H9 (cell line): ENCODE measurements around the gene FAM227B. TPM values are rescaled to one million over a fixed set of nuclear protein-coding genes. Genes with fewer than 3 reads are reported as not detected.
"Not testable (repeated sequence)": the region's sequence is repeated elsewhere in the genome, so short reads cannot be mapped to it uniquely, and the experiment has no call there.

ENCODE experiments used
- DNase-seq: peaks from one replicate; pipeline ENCODE4 v3.0.0-alpha.2; 2017
- H2AFZ ChIP-seq: one replicate; pipeline ENCODE4 v1.6.1; 2013; ENCODE audit warnings: mild to moderate bottlenecking, low read length, control low read depth, moderate library complexity
- H2AK5ac ChIP-seq: 2 replicates; pipeline ENCODE4 v1.6.1; 2013; ENCODE audit warnings: low read length, control low read depth, mixed read lengths; ENCODE audit not compliant: insufficient read length
- H2BK120ac ChIP-seq: one replicate; pipeline ENCODE4 v1.6.1; 2013; ENCODE audit warnings: low read depth, mild to moderate bottlenecking, low read length, control low read depth, inconsistent platforms; ENCODE audit not compliant: poor library complexity, severe bottlenecking
- H2BK12ac ChIP-seq: 2 replicates; pipeline ENCODE4 v1.6.1; 2013; ENCODE audit warnings: low read length, control low read depth, mixed read lengths, low read depth; ENCODE audit not compliant: insufficient read length
- H2BK15ac ChIP-seq: 2 replicates; pipeline ENCODE4 v1.6.1; 2013; ENCODE audit warnings: low read depth, low read length, control low read depth
- H2BK20ac ChIP-seq: one replicate; pipeline ENCODE4 v1.6.1; 2013; ENCODE audit warnings: low read depth, mild to moderate bottlenecking, low read length, control low read depth, inconsistent platforms; ENCODE audit not compliant: poor library complexity, severe bottlenecking
- H2BK5ac ChIP-seq: 2 replicates; pipeline ENCODE4 v1.6.1; 2013; ENCODE audit warnings: low read length, control low read depth, mixed read lengths; ENCODE audit not compliant: insufficient read length
- H3K14ac ChIP-seq: 2 replicates; pipeline ENCODE4 v1.6.1; 2013; ENCODE audit warnings: low read length, control low read depth; ENCODE audit not compliant: insufficient read depth
- H3K18ac ChIP-seq: 2 replicates; pipeline ENCODE4 v1.6.1; 2013; ENCODE audit warnings: low read depth, mild to moderate bottlenecking, mixed read lengths, low read length, control low read depth; ENCODE audit not compliant: insufficient read length
- H3K23ac ChIP-seq: 2 replicates; pipeline ENCODE4 v1.6.1; 2013; ENCODE audit warnings: low read length, control low read depth, mixed read lengths, low read depth; ENCODE audit not compliant: insufficient read length
- H3K23me2 ChIP-seq: 2 replicates; pipeline ENCODE4 v1.6.1; 2013; ENCODE audit warnings: low read depth, mild to moderate bottlenecking, mixed read lengths, low read length, control low read depth; ENCODE audit not compliant: insufficient read length, poor library complexity, severe bottlenecking
- H3K27ac ChIP-seq: 2 replicates; pipeline ENCODE4 v1.5.1; 2013; ENCODE audit warnings: low read length, control low read depth, mixed read lengths, low read depth; ENCODE audit not compliant: insufficient read length
- H3K27me3 ChIP-seq: 2 replicates; pipeline ENCODE4 v1.6.1; 2013; ENCODE audit warnings: low read length, control low read depth, inconsistent platforms; ENCODE audit not compliant: insufficient read depth
- H3K4ac ChIP-seq: 2 replicates; pipeline ENCODE4 v1.6.1; 2013; ENCODE audit warnings: low read depth, mild to moderate bottlenecking, control low read depth, inconsistent platforms, low read length, moderate library complexity
- H3K4me1 ChIP-seq: 2 replicates; pipeline ENCODE4 v1.6.1; 2013; ENCODE audit warnings: low read length, control low read depth, inconsistent platforms; ENCODE audit not compliant: insufficient read depth
- H3K4me2 ChIP-seq: 2 replicates; pipeline ENCODE4 v1.6.1; 2013; ENCODE audit warnings: low read length, control low read depth, mixed read lengths; ENCODE audit not compliant: insufficient read length, insufficient read depth
- H3K56ac ChIP-seq: 2 replicates; pipeline ENCODE4 v1.6.1; 2013; ENCODE audit warnings: low read depth, mild to moderate bottlenecking, mixed read lengths, low read length, control low read depth; ENCODE audit not compliant: insufficient read length
- H3K79me1 ChIP-seq: 2 replicates; pipeline ENCODE4 v1.6.1; 2013; ENCODE audit warnings: low read depth, mild to moderate bottlenecking, moderate library complexity, low read length, control low read depth, inconsistent platforms; ENCODE audit not compliant: insufficient read depth, poor library complexity, severe bottlenecking
- H3K79me2 ChIP-seq: 2 replicates; pipeline ENCODE4 v1.6.1; 2013; ENCODE audit warnings: low read length, control low read depth, inconsistent platforms; ENCODE audit not compliant: insufficient read depth
- H3K9ac ChIP-seq: 2 replicates; pipeline ENCODE4 v1.6.1; 2013; ENCODE audit warnings: low read length, control low read depth, mixed read lengths; ENCODE audit not compliant: insufficient read length; ENCODE audit errors: extremely low read depth
- H3K9me3 ChIP-seq: one replicate; pipeline ENCODE4 v1.6.1; 2013; ENCODE audit warnings: low read depth, low read length, inconsistent platforms; ENCODE audit not compliant: control insufficient read depth
- H3T11ph ChIP-seq: one replicate; pipeline ENCODE4 v1.6.1; 2013; ENCODE audit warnings: mild to moderate bottlenecking, low read length, control low read depth, inconsistent platforms
- H4K20me1 ChIP-seq: one replicate; pipeline ENCODE4 v1.6.1; 2013; ENCODE audit not compliant: control insufficient read depth, insufficient read length, insufficient read depth
- H4K5ac ChIP-seq: 2 replicates; pipeline ENCODE4 v1.6.1; 2013; ENCODE audit warnings: low read depth, mild to moderate bottlenecking, mixed read lengths, low read length, control low read depth; ENCODE audit not compliant: insufficient read length
- H4K8ac ChIP-seq: replicated peaks from 2 replicates; pipeline ENCODE4 v1.6.1; 2013; ENCODE audit warnings: low read length, control low read depth, mixed read lengths, low read depth; ENCODE audit not compliant: insufficient read length
- H4K91ac ChIP-seq: 2 replicates; pipeline ENCODE4 v1.6.1; 2013; ENCODE audit warnings: low read depth, mild to moderate bottlenecking, moderate library complexity, mixed read lengths, low read length, control low read depth; ENCODE audit not compliant: insufficient read length
- H3K27ac Mint-ChIP-seq, 3 experiments: 2 replicates in 2 of 3; 3 replicates in 1 of 3; pipeline ENCODE4 v1.8.0; 2020 to 2021; ENCODE audit warnings: mixed read lengths in 3 of 3, mild to moderate bottlenecking in 1 of 3, moderate library complexity in 1 of 3
- H3K27me3 Mint-ChIP-seq: 2 replicates; pipeline ENCODE4 v1.8.0; 2021; ENCODE audit warnings: low read depth, mild to moderate bottlenecking, moderate library complexity, mixed read lengths
- H3K36me3 Mint-ChIP-seq, 3 experiments: 2 replicates in 2 of 3; 3 replicates in 1 of 3; pipeline ENCODE4 v1.8.0; 2020 to 2021; ENCODE audit warnings: low read depth in 3 of 3, mixed read lengths in 3 of 3; ENCODE audit not compliant: insufficient read depth in 1 of 3
- H3K4me1 Mint-ChIP-seq, 2 experiments: 2 replicates each; pipeline ENCODE4 v1.8.0; 2020; ENCODE audit warnings: mixed read lengths in 2 of 2
- H3K4me3 Mint-ChIP-seq, 2 experiments: 2 replicates in 1 of 2; 3 replicates in 1 of 2; pipeline ENCODE4 v1.8.0; 2020 to 2021; ENCODE audit warnings: mild to moderate bottlenecking in 2 of 2, mixed read lengths in 2 of 2, moderate library complexity in 1 of 2
- H3K9me3 Mint-ChIP-seq, 2 experiments: 2 replicates in 1 of 2; 3 replicates in 1 of 2; pipeline ENCODE4 v1.8.0; 2020; ENCODE audit warnings: mild to moderate bottlenecking in 2 of 2, mixed read lengths in 2 of 2, moderate library complexity in 1 of 2
- CTCF ChIP-seq: fragments of 200-600 bp; sonication (generic); conservative IDR thresholded peaks from 3 replicates; pipeline ENCODE4 v1.8.0; 2021; ENCODE audit warnings: antibody characterized with exemption, mild to moderate bottlenecking
- WGBS: extraction: QIAGEN DNeasy Blood & Tissue Kit; methylation state at CpG from one replicate; pipeline ENCODE4 v1.1.7; 2013; ENCODE audit warnings: missing lambda C conversion rate, low lambda C conversion rate, mixed read lengths; ENCODE audit not compliant: insufficient read length; ENCODE audit errors: extremely low coverage; 5-methylcytosine and 5-hydroxymethylcytosine counted together
- total RNA-seq: library from RNA; stranded (reverse); gene quantifications from 2 replicates; pipeline ENCODE4 v1.2.1, GENCODE V29; 2021

The FAM227B gene
- total RNA-seq, 1 experiment from 2014 or later, result 5.5 TPM

- H3K27me3 ChIP-seq, result no peaks in the 10 kb centered on the region
- no peak overlapping the region for H3K14ac ChIP-seq
- no peak overlapping the region for H3K23ac ChIP-seq
- Mint-ChIP-seq H3K9me3 (peaks cover 0 to 3% of the 10 kb centered on the region in 2 experiments; a peak in 1 of 5 replicates), H3K27ac (no peak overlapping the region), H3K27me3 (no peaks in the 10 kb centered on the region), H3K4me1 (peaks cover 0 to 3% of the 10 kb centered on the region in 2 experiments; a peak in 1 of 4 replicates), H3K4me3 (no peak overlapping the region), H3K36me3 (no peaks in the 10 kb centered on the region; a peak in 2 of 7 replicates)
- H2AK5ac ChIP-seq, result no peak overlapping the region
- H3K18ac ChIP-seq, result no peak overlapping the region
- no peak overlapping the region for H4K8ac ChIP-seq
- no peak overlapping the region for H3K27ac ChIP-seq
- H2AFZ ChIP-seq, result no peak overlapping the region
- no peak overlapping the region for H2BK15ac ChIP-seq
- H2BK20ac ChIP-seq, result no peak overlapping the region
- no peak for TF ChIP-seq CTCF
- H3K79me1 ChIP-seq, result no peaks in the 10 kb centered on the region
- no peaks in the 10 kb centered on the region for H3K9me3 ChIP-seq
- no peaks in the 10 kb centered on the region for H4K20me1 ChIP-seq
- no peak overlapping the region for H3K4ac ChIP-seq
- H4K91ac ChIP-seq, result no peak overlapping the region
- no peak overlapping the region for H4K5ac ChIP-seq
- H3K79me2 ChIP-seq, result no peaks in the 10 kb centered on the region
- H2BK12ac ChIP-seq, result no peak overlapping the region
- no peaks in the 10 kb centered on the region; the same call in 1 of the 2 replicates for H3K4me1 ChIP-seq
- no peak overlapping the region for H3T11ph ChIP-seq
- H3K4me2 ChIP-seq, result no peak overlapping the region
- no CpG with 5 or more reads among the region's 3 CpGs for WGBS
- DNase-seq, result no peak
- H2BK5ac ChIP-seq, result no peak overlapping the region
- no peaks in the 10 kb centered on the region for H3K23me2 ChIP-seq
- no peak overlapping the region for H3K56ac ChIP-seq
- no peak overlapping the region for H3K9ac ChIP-seq
- H2BK120ac ChIP-seq, result no peak overlapping the region
Observed at GRCh38 chr15:49361370-49361769, 259.2 kb downstream of the FAM227B start.

- not testable (repeated sequence) for H2BK15ac ChIP-seq, H3K23me2 ChIP-seq, H3K27ac ChIP-seq, H3K4me3 Mint-ChIP-seq, H4K5ac ChIP-seq, H3K4me1 ChIP-seq, H2BK12ac ChIP-seq, H3K56ac ChIP-seq, H3K9me3 ChIP-seq, H3K27me3 Mint-ChIP-seq, H3K79me1 ChIP-seq, H3K4ac ChIP-seq, H3K18ac ChIP-seq, H3K27ac Mint-ChIP-seq, H3K14ac ChIP-seq, H3K23ac ChIP-seq, H4K91ac ChIP-seq, H4K20me1 ChIP-seq, H2BK5ac ChIP-seq, H3K4me1 Mint-ChIP-seq, H3K27me3 ChIP-seq, H2AK5ac ChIP-seq, H3K9me3 Mint-ChIP-seq, H3K9ac ChIP-seq, H3T11ph ChIP-seq, H2BK20ac ChIP-seq, H2AFZ ChIP-seq, H4K8ac ChIP-seq, H2BK120ac ChIP-seq, H3K79me2 ChIP-seq, H3K4me2 ChIP-seq
- peak; percentile 37 for DNase-seq
- peaks cover 4 to 23% (median 7%) of the 10 kb centered on the region in 3 experiments; a peak in 6 of 7 replicates for H3K36me3 Mint-ChIP-seq
- WGBS, result no CpG with 5 or more reads among the region's 17 CpGs
Observed at GRCh38 chr15:49354439-49354838, 266.2 kb downstream of the FAM227B start.
